ENCODE results near the gene FLOT1.
A peak's percentile ranks its signal among the peaks of the same experiment; 100 is the strongest.

Gene FLOT1

DNA sequence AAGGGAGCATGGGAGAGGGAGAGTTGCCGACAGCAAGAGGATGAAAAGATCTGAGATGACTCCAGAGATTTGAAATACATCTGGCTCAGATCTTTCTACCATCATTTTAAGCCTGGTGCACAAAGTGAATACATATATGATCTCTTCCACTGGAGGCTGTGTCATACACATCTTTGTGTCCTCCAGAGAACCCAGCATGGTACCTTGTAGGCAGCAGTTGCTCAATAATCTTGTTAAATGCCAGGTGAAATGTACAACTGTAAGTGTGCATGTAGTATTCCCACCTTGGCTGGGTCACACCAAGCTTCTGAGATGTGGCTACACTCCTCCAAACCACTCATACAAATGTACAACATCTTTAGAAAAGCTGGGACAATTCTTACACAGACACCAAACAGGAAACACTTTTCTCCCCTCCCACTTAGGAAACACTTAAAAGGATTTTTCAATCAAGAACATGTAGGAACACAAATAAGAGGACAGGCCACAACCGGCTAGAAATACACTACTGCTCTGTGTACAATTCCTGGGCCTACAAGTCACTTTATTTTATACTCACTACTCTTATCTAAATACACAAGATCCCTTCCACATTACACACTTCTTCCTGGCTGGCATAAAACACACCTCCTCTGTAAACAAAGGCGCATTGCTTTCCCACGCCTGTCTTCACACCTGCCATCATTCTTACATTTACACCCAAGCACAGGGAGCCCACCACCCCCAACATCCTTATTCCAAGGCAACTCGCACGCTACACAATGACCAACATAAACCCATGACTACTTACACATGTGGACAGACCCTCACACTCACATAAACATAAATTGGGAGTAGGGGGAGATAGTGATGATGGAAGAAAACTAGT lies 5.6 kb upstream of the FLOT1 start:
- Histone ChIP-seq H3K36me3 (ENCODE audit: control insufficient read depth in 4 of 4, insufficient read depth in 4 of 4, low read length in 3 of 4) (no peaks in the 10 kb centered on the region), H3K27ac (ENCODE audit: insufficient read depth in 1 of 2, low read depth in 1 of 2, low read length in 2 of 2, poor library complexity in 1 of 2, severe bottlenecking in 2 of 2) (no peak overlapping the region), H3K9me3 (ENCODE audit: control extremely low read depth in 1 of 5, control insufficient read depth in 4 of 5, insufficient read depth in 2 of 5, low read depth in 1 of 5, low read length in 4 of 5) (no peaks in the 10 kb centered on the region), H3K4me3 (ENCODE audit: control insufficient read depth in 1 of 7, extremely low read depth in 1 of 7, insufficient read depth in 4 of 7, low read depth in 2 of 7, low read length in 6 of 7) (no peak overlapping the region), H3K4me1 (ENCODE audit: control extremely low read depth in 1 of 4, control insufficient read depth in 4 of 4, insufficient read depth in 4 of 4, low read length in 3 of 4) (peaks cover 8 to 36% (median 28%) of the 10 kb centered on the region in 4 experiments), H3K27me3 (replicated peaks in 2 of 5; ENCODE audit: control insufficient read depth in 4 of 5, insufficient read depth in 5 of 5, low read length in 4 of 5) (peaks cover 0 to 18% (median 1%) of the 10 kb centered on the region in 5 experiments)
- ChIA-PET POLR2A (interaction anchor here (0.9 kb wide), 1 partner anchor 10 kb away, joined by 3 read pairs; no protein-coding TSS in a partner anchor), CTCF (interaction anchor here (0.9 to 1.5 kb wide), 2 partner anchors 9 to 74 kb away, joined by 3 read pairs; no protein-coding TSS in a partner anchor)
- no peak for DNase-seq
- WGBS (ENCODE audit: insufficient coverage), result 72% methylated on average over 2 of the region's 6 CpGs

DNA sequence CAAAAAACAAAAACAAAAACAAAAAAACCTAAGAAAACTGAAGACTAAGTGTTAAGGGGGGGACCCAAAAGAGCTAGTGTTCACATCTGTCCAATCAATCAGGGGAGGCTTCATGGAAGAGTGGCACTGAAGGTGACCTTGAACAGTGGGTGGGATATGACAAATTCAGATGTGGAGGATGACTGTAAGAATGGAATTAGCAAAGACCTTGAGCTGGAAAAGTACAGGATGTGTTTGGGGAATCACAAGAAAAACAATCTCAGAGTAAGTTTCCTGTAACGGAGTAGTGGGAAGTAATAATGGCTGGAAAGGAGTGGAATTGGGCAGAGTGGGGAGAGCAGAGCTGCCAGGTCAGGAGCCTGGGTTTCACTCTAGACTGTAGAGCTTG lies 4.8 kb upstream of the FLOT1 start:
- 100% methylated on average over 1 of the region's 1 CpG for WGBS (ENCODE audit: insufficient coverage)
- ChIA-PET CTCF (interaction anchor here (0.7 to 1.5 kb wide), 6 partner anchors 10 to 75 kb away, joined by 3 read pairs; no protein-coding TSS in a partner anchor), POLR2A (interaction anchor here (0.9 to 1.5 kb wide), 2 partner anchors 9 to 35 kb away, joined by 3 to 4 read pairs; no protein-coding TSS in a partner anchor)
- Histone ChIP-seq H3K4me3 (ENCODE audit: control insufficient read depth in 1 of 7, extremely low read depth in 1 of 7, insufficient read depth in 4 of 7, low read depth in 2 of 7, low read length in 6 of 7) (no peak overlapping the region), H3K9me3 (ENCODE audit: control extremely low read depth in 1 of 5, control insufficient read depth in 4 of 5, insufficient read depth in 2 of 5, low read depth in 1 of 5, low read length in 4 of 5) (no peaks in the 10 kb centered on the region), H3K4me1 (ENCODE audit: control extremely low read depth in 1 of 4, control insufficient read depth in 4 of 4, insufficient read depth in 4 of 4, low read length in 3 of 4) (peaks cover 8 to 34% (median 29%) of the 10 kb centered on the region in 4 experiments), H3K27ac (ENCODE audit: insufficient read depth in 1 of 2, low read depth in 1 of 2, low read length in 2 of 2, poor library complexity in 1 of 2, severe bottlenecking in 2 of 2) (no peak overlapping the region), H3K27me3 (replicated peaks in 2 of 5; ENCODE audit: control insufficient read depth in 4 of 5, insufficient read depth in 5 of 5, low read length in 4 of 5) (peaks cover 0 to 18% (median 1%) of the 10 kb centered on the region in 5 experiments), H3K36me3 (ENCODE audit: control insufficient read depth in 4 of 4, insufficient read depth in 4 of 4, low read length in 3 of 4) (no peaks in the 10 kb centered on the region)
- DNase-seq, result no peak

DNA sequence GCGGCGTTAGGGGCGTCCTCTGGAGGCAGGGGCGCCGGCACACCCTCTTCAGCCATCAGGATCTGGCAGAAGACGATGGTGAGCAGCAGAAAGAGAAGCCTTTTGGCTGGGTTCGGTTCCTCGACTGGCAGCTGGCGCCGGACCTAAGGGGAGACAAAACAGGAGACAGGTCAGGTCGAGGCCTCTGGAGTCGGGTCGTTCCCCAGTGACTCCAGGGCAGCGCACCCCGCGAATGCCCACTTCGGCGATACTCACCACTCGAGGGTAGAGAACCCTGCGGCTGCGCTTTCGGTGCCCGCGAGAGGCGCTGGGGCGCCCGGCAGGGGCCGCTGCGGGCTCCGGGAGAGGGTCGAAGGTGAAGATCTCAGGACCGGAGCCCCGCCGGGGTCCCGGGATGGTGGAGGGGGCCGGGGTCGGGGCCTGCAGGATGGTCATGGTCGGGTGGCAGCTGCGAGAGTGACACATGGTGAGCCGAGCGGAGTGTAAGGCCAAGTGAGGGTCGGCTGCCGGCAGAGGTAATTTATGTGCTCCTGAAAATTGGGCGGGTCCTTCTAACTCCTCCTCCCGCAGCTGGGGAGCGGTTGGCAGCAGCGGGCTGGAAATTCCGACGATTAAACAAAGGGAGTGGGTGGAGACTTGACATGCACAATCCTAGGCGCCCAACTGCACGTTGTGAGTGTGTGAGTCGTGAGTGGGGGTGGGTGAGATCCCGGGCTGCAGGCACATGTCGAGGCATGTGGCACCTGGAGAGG lies 1.7 kb upstream of the FLOT1 start, which contains the start of gene IER3:
Gene IER3, minus strand, starts transcription at position 494 of the 752 bp plus-strand sequence. Its CDS starts 29 bp downstream, at position 465.
- H3K4me3 ChIP-seq (ENCODE audit: control insufficient read depth in 1 of 7, extremely low read depth in 1 of 7, insufficient read depth in 4 of 7, low read depth in 2 of 7, low read length in 6 of 7), result peak within 1 kb of the TSS; percentile 16 to 95 (median 82)
- WGBS (ENCODE audit: insufficient coverage), result under 1% methylated on average over 49 of the region's 54 CpGs
- POLR2A ChIA-PET, result interaction anchor here (0.6 to 2.6 kb wide), 7 partner anchors 8 to 473 kb away, joined by 3 to 11 read pairs (median 5); no protein-coding TSS in a partner anchor
- H3K9me3 ChIP-seq (ENCODE audit: control extremely low read depth in 1 of 5, control insufficient read depth in 4 of 5, insufficient read depth in 2 of 5, low read depth in 1 of 5, low read length in 4 of 5), result no peaks in the 10 kb centered on the region
- DNase-seq, result peak; percentile 56 to 79 (median 78)
- H3K27ac ChIP-seq (ENCODE audit: insufficient read depth in 1 of 2, low read depth in 1 of 2, low read length in 2 of 2, poor library complexity in 1 of 2, severe bottlenecking in 2 of 2), result peak within 1 kb of the TSS in 1 of 2 experiments; percentile 78
- CTCF ChIA-PET, result interaction anchor here (0.7 to 2.3 kb wide), 10 partner anchors 8 to 288 kb away, joined by 3 to 7 read pairs (median 3); partner anchors contain the start of gene DHX16
- peaks cover 0 to 14% (median 1%) of the 10 kb centered on the region in 5 experiments for H3K27me3 ChIP-seq (replicated peaks in 2 of 5; ENCODE audit: control insufficient read depth in 4 of 5, insufficient read depth in 5 of 5, low read length in 4 of 5)
- peaks cover under 1 to 14% (median 11%) of the 10 kb centered on the region in 4 experiments for H3K36me3 ChIP-seq (ENCODE audit: control insufficient read depth in 4 of 4, insufficient read depth in 4 of 4, low read length in 3 of 4)
- peaks cover 0 to 37% (median 35%) of the 10 kb centered on the region in 4 experiments for H3K4me1 ChIP-seq (ENCODE audit: control extremely low read depth in 1 of 4, control insufficient read depth in 4 of 4, insufficient read depth in 4 of 4, low read length in 3 of 4)

DNA sequence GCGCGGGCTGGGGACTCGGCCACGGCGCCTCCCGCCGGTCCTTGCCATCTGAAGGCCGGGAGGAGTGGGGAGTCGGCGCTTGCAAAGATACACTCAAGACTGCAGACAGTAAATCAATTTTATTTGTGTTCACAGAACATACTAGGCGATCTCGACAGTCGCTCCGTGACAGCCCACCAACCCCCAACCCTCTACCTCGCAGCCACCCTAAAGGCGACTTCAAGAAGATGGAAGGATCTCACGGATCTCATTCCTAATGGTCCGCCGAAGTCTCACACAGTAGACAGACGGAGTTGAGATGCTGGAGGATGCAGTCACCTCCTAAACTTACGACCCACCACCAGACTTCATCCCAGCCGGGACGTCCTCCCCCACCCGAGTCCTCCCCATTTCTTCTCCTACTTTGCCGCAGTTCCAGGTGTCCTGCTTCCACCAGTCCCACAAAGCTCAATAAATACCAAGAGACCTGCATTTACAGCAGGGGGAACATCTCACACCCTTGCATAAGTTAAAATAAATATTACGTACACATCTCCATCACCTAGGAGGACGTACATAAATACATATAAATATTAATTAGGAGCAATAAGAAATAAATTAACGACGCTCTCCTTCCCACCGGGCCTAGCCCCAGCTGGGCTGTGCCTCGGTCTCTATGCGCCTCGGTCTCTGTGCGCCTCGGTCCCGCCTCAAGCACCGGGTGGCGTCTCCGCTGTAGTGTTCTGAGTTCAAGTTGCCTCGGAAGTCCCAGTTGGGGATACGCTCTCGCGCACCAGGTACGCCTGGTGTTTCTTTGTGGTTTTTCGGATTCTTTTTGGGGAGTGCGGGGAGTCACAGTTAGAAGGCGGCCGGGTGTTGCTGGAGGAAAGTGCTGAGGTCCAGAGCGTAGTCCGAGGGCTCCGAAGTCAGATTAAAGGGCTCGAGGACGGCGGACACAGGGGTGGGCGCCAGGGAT lies 889 bp upstream of the FLOT1 start:
- 4% methylated on average over 42 of the region's 55 CpGs for WGBS (ENCODE audit: insufficient coverage)
- no peak for DNase-seq
- Histone ChIP-seq H3K9me3 (ENCODE audit: control extremely low read depth in 1 of 5, control insufficient read depth in 4 of 5, insufficient read depth in 2 of 5, low read depth in 1 of 5, low read length in 4 of 5) (no peaks in the 10 kb centered on the region), H3K4me3 (ENCODE audit: control insufficient read depth in 1 of 7, extremely low read depth in 1 of 7, insufficient read depth in 4 of 7, low read depth in 2 of 7, low read length in 6 of 7) (peak overlapping the region; percentile 38 to 95 (median 82)), H3K4me1 (ENCODE audit: control extremely low read depth in 1 of 4, control insufficient read depth in 4 of 4, insufficient read depth in 4 of 4, low read length in 3 of 4) (peaks cover 0 to 37% (median 36%) of the 10 kb centered on the region in 4 experiments), H3K36me3 (ENCODE audit: control insufficient read depth in 4 of 4, insufficient read depth in 4 of 4, low read length in 3 of 4) (peaks cover 3 to 22% (median 18%) of the 10 kb centered on the region in 4 experiments), H3K27me3 (replicated peaks in 2 of 5; ENCODE audit: control insufficient read depth in 4 of 5, insufficient read depth in 5 of 5, low read length in 4 of 5) (peaks cover 0 to 14% (median 1%) of the 10 kb centered on the region in 5 experiments), H3K27ac (ENCODE audit: insufficient read depth in 1 of 2, low read depth in 1 of 2, low read length in 2 of 2, poor library complexity in 1 of 2, severe bottlenecking in 2 of 2) (peak overlapping the region in 1 of 2 experiments; percentile 78)
- CTCF ChIA-PET, result interaction anchor here (1.0 to 1.7 kb wide), 7 partner anchors 9 to 287 kb away, joined by 3 to 9 read pairs (median 4); no protein-coding TSS in a partner anchor
- POLR2A ChIA-PET, result interaction anchor here (0.6 to 2.6 kb wide), 6 partner anchors 9 to 354 kb away, joined by 3 to 11 read pairs (median 4); no protein-coding TSS in a partner anchor

DNA sequence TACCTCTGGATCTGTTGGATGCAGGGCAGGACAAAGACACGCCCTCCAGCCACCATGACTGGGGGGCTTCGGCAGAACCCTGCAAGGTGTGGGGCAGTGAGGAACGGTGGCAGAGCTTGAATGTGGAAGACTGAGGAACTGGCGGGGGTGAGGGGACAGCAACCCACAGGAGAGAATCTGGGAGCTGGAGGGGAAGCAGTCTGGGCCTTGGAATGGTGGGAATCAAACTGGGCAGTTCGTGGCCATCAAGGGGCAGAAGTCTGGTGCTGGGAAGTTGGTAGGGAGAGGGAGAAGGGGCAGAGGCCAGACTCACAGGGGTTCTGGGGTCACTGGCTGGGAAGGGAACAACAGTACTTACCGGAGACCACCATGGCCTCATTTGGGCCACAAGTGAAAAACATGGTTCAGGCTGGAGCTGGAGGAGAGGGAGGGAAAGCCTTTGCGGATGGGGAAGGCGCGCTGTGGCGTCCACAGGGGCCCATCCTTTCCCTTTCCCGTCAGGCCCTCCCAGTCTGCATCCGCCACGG lies 635 bp downstream of the FLOT1 start:
- DNase-seq, result no peak
- H3K27me3 ChIP-seq (replicated peaks in 2 of 5; ENCODE audit: control insufficient read depth in 4 of 5, insufficient read depth in 5 of 5, low read length in 4 of 5), result peaks cover 0 to 14% (median 1%) of the 10 kb centered on the region in 5 experiments
- ChIA-PET POLR2A (interaction anchor here (0.6 to 2.6 kb wide), 2 partner anchors 40 to 286 kb away, joined by 6 to 11 read pairs; no protein-coding TSS in a partner anchor), CTCF (interaction anchor here (0.6 to 1.7 kb wide), 5 partner anchors 8 to 63 kb away, joined by 3 to 9 read pairs (median 3); no protein-coding TSS in a partner anchor)
- no peaks in the 10 kb centered on the region for H3K9me3 ChIP-seq (ENCODE audit: control extremely low read depth in 1 of 5, control insufficient read depth in 4 of 5, insufficient read depth in 2 of 5, low read depth in 1 of 5, low read length in 4 of 5)
- peaks cover 9 to 52% (median 51%) of the 10 kb centered on the region in 4 experiments for H3K4me1 ChIP-seq (ENCODE audit: control extremely low read depth in 1 of 4, control insufficient read depth in 4 of 4, insufficient read depth in 4 of 4, low read length in 3 of 4)
- peaks cover 5 to 28% (median 21%) of the 10 kb centered on the region in 4 experiments for H3K36me3 ChIP-seq (ENCODE audit: control insufficient read depth in 4 of 4, insufficient read depth in 4 of 4, low read length in 3 of 4)
- 11% methylated on average over 12 of the region's 13 CpGs for WGBS (ENCODE audit: insufficient coverage)
- peak overlapping the region in 1 of 2 experiments; percentile 78 for H3K27ac ChIP-seq (ENCODE audit: insufficient read depth in 1 of 2, low read depth in 1 of 2, low read length in 2 of 2, poor library complexity in 1 of 2, severe bottlenecking in 2 of 2)
- peak overlapping the region; percentile 72 to 95 (median 82) for H3K4me3 ChIP-seq (ENCODE audit: control insufficient read depth in 1 of 7, extremely low read depth in 1 of 7, insufficient read depth in 4 of 7, low read depth in 2 of 7, low read length in 6 of 7)
